H1 (cell line): ENCODE measurements around the gene DIP2C. TPM values are rescaled to one million over a fixed set of nuclear protein-coding genes. Genes with fewer than 3 reads are reported as not detected.

Experiments used
- CTCF ChIA-PET: fragments of 300-600 bp; sonication (Branson Sonifier 250); formaldehyde crosslinking; loops from one replicate; lab custom pipeline; 2021; ENCODE audit not compliant: partially characterized antibody; lab: Charles Lee
- POLR2A ChIA-PET: fragments of 300-600 bp; sonication (Branson Sonifier 250); formaldehyde crosslinking; loops from one replicate; lab custom pipeline; 2021; ENCODE audit warnings: inconsistent platforms; ENCODE audit not compliant: partially characterized antibody; lab: Charles Lee
- DNase-seq, 2 experiments: peaks; one replicate each; pipeline versions ENCODE4 v3.0.0 to v3.0.0-alpha.2; 2010 to 2022; ENCODE audit warnings: low spot score in 2 of 2, low read depth in 1 of 2, mixed read lengths in 1 of 2
- FAIRE-seq: peaks from 2 replicates; lab custom pipeline; 2011; peaks lifted over from hg19 to GRCh38; lab: Jason Lieb, UNC
- H2AFZ ChIP-seq: 2 replicates; pipeline ENCODE4 v1.8.1; 2012; ENCODE audit warnings: low read length, inconsistent platforms
- H2AK5ac ChIP-seq: 2 replicates; pipeline ENCODE4 v1.6.1; 2013; ENCODE audit warnings: low read depth, low read length
- H2BK120ac ChIP-seq: replicated peaks from 2 replicates; pipeline ENCODE3; 2013; ENCODE audit warnings: low read depth, low read length, inconsistent platforms
- H2BK12ac ChIP-seq: 2 replicates; pipeline ENCODE4 v1.6.1; 2013; ENCODE audit warnings: low read depth, low read length
- H2BK15ac ChIP-seq: 2 replicates; pipeline ENCODE4 v1.6.1; 2013; ENCODE audit warnings: low read length
- H2BK20ac ChIP-seq: 2 replicates; pipeline ENCODE4 v1.6.1; 2013; ENCODE audit warnings: low read length
- H2BK5ac ChIP-seq: 2 replicates; pipeline ENCODE4 v1.6.1; 2013; ENCODE audit warnings: low read depth, low read length
- H3K14ac ChIP-seq: 2 replicates; pipeline ENCODE4 v1.6.1; 2013; ENCODE audit warnings: inconsistent platforms; ENCODE audit not compliant: insufficient read length
- H3K18ac ChIP-seq: 2 replicates; pipeline ENCODE4 v1.6.1; 2013; ENCODE audit warnings: low read length; ENCODE audit errors: extremely low read depth
- H3K23ac ChIP-seq: 2 replicates; pipeline ENCODE4 v1.6.1; 2013; ENCODE audit warnings: inconsistent platforms; ENCODE audit not compliant: insufficient read length
- H3K23me2 ChIP-seq: 2 replicates; pipeline ENCODE4 v1.6.1; 2013; ENCODE audit warnings: low read depth, low read length
- H3K27ac ChIP-seq: 2 replicates; pipeline ENCODE4 v1.6.1; 2011; ENCODE audit warnings: low read depth, low read length, inconsistent platforms
- H3K27me3 ChIP-seq, 4 experiments: replicated peaks in 1 of 4; 1 replicate in 1 of 4; 2 replicates in 3 of 4; pipeline versions ENCODE4 v1.6.1 to v1.8.1; 2011 to 2013; ENCODE audit warnings: low read length in 3 of 4, mild to moderate bottlenecking in 3 of 4, inconsistent platforms in 2 of 4, mixed read lengths in 2 of 4, moderate library complexity in 1 of 4; ENCODE audit not compliant: control insufficient read depth in 3 of 4, insufficient read depth in 3 of 4; ENCODE audit errors: extremely low read depth in 1 of 4
- H3K36me3 ChIP-seq, 4 experiments: 2 replicates each; pipeline versions ENCODE4 v1.6.1 to v1.8.1; 2011 to 2013; ENCODE audit warnings: mild to moderate bottlenecking in 4 of 4, low read length in 3 of 4, moderate library complexity in 2 of 4, control low read depth in 1 of 4, inconsistent platforms in 1 of 4; ENCODE audit not compliant: insufficient read depth in 4 of 4, control insufficient read depth in 2 of 4
- H3K4ac ChIP-seq: replicated peaks from 2 replicates; pipeline ENCODE3; 2013; ENCODE audit warnings: low read length, low read depth, mixed read lengths, inconsistent platforms; ENCODE audit not compliant: insufficient read length
- H3K4me1 ChIP-seq, 4 experiments: replicated peaks in 1 of 4; 1 replicate in 1 of 4; 2 replicates in 3 of 4; pipeline versions ENCODE4 v1.6.1 to v1.8.1; 2011 to 2013; ENCODE audit warnings: low read length in 3 of 4, inconsistent platforms in 2 of 4, mixed read lengths in 1 of 4; ENCODE audit not compliant: insufficient read depth in 4 of 4, control insufficient read depth in 3 of 4
- H3K4me2 ChIP-seq, 2 experiments: 2 replicates each; pipeline versions ENCODE4 v1.6.1 to v1.8.1; 2011 to 2013; ENCODE audit warnings: low read depth in 2 of 2, low read length in 2 of 2, control low read depth in 1 of 2, inconsistent platforms in 1 of 2, mild to moderate bottlenecking in 1 of 2; ENCODE audit not compliant: insufficient read depth in 1 of 2
- H3K4me3 ChIP-seq, 4 experiments: fragments of 200-600, 300-600 bp in 1 of 4; sonication (generic), shearing (Covaris generic), sonication (Bioruptor Twin) in 1 of 4; 2 replicates each; pipeline versions ENCODE4 v1.5.1 to v1.8.1; 2011 to 2016; ENCODE audit warnings: low read length in 4 of 4, low read depth in 3 of 4, control low read depth in 2 of 4, inconsistent platforms in 2 of 4, mild to moderate bottlenecking in 2 of 4, mixed read lengths in 1 of 4, moderate library complexity in 1 of 4; ENCODE audit not compliant: insufficient read depth in 2 of 4; ENCODE audit errors: extremely low read depth in 1 of 4
- H3K56ac ChIP-seq: replicated peaks from 2 replicates; pipeline ENCODE3; 2013; ENCODE audit warnings: low read depth, mild to moderate bottlenecking, mixed read lengths, low read length, inconsistent platforms; ENCODE audit not compliant: insufficient read length
- H3K79me1 ChIP-seq: 2 replicates; pipeline ENCODE4 v1.6.1; 2013; ENCODE audit warnings: low read depth, low read length, control low read depth
- H3K79me2 ChIP-seq, 2 experiments: 2 replicates each; pipeline versions ENCODE4 v1.6.1 to v1.8.1; 2012 to 2013; ENCODE audit warnings: low read length in 2 of 2, mild to moderate bottlenecking in 2 of 2, inconsistent platforms in 1 of 2; ENCODE audit not compliant: insufficient read depth in 2 of 2, control insufficient read depth in 1 of 2
- H3K9ac ChIP-seq, 4 experiments: replicated peaks in 1 of 4; 1 replicate in 1 of 4; 2 replicates in 3 of 4; pipeline versions ENCODE4 v1.6.1 to v1.8.1; 2011 to 2013; ENCODE audit warnings: low read depth in 3 of 4, low read length in 3 of 4, control low read depth in 2 of 4, mild to moderate bottlenecking in 2 of 4, moderate library complexity in 2 of 4, inconsistent platforms in 1 of 4; ENCODE audit errors: extremely low read depth in 1 of 4
- H3K9me3 ChIP-seq, 2 experiments: 2 replicates each; pipeline versions ENCODE4 v1.6.1 to v1.8.1; 2012 to 2013; ENCODE audit warnings: mild to moderate bottlenecking in 2 of 2, moderate library complexity in 2 of 2, control low read depth in 1 of 2, inconsistent platforms in 1 of 2, low read depth in 1 of 2, low read length in 1 of 2, mixed read lengths in 1 of 2; ENCODE audit not compliant: insufficient read depth in 2 of 2
- H4K20me1 ChIP-seq, 2 experiments: replicated peaks in 1 of 2; 2 replicates each; pipeline versions ENCODE3 to v1.8.1; 2011 to 2013; ENCODE audit warnings: inconsistent platforms in 2 of 2, low read length in 2 of 2, mild to moderate bottlenecking in 1 of 2; ENCODE audit not compliant: insufficient read depth in 2 of 2, control insufficient read depth in 1 of 2
- H4K5ac ChIP-seq: 2 replicates; pipeline ENCODE4 v1.6.1; 2013; ENCODE audit warnings: low read length, low read depth, mixed read lengths, inconsistent platforms; ENCODE audit not compliant: insufficient read length
- H4K8ac ChIP-seq: 2 replicates; pipeline ENCODE4 v1.8.0; 2013; ENCODE audit warnings: mild to moderate bottlenecking, moderate library complexity, low read length, inconsistent platforms; ENCODE audit not compliant: insufficient read depth; ENCODE audit errors: extremely low read depth
- H4K91ac ChIP-seq: replicated peaks from 2 replicates; pipeline ENCODE3; 2013; ENCODE audit warnings: low read length, mixed read lengths, inconsistent platforms; ENCODE audit not compliant: insufficient read length
- ASH2L ChIP-seq: fragments of 200-600, 300-600 bp; sonication (generic); IDR thresholded peaks from one replicate; pipeline ENCODE4 v1.7.1; 2017; ENCODE audit warnings: low read length
- BRCA1 ChIP-seq: IDR thresholded peaks from 2 replicates; pipeline ENCODE4 v1.6.1; 2012; ENCODE audit warnings: low read depth, low read length, improper control_type of control experiment
- CHD1 ChIP-seq: IDR thresholded peaks from 2 replicates; pipeline ENCODE4 v1.6.1; 2012; ENCODE audit warnings: low read depth, low read length, improper control_type of control experiment
- EZH2 ChIP-seq: fragments of 200-600 bp; sonication (generic); IDR thresholded peaks from 2 replicates; pipeline ENCODE4 v1.7.1; 2012; ENCODE audit warnings: low read depth, mild to moderate bottlenecking, moderate library complexity, low read length, inconsistent platforms; ENCODE audit not compliant: severe bottlenecking
- GTF2F1 ChIP-seq: IDR thresholded peaks from 2 replicates; pipeline ENCODE4 v1.6.1; 2012; ENCODE audit warnings: low read depth, low read length, improper control_type of control experiment, borderline replicate concordance
- HDAC6 ChIP-seq: IDR thresholded peaks from one replicate; pipeline ENCODE4 v1.7.1; 2012; ENCODE audit warnings: low read depth, mild to moderate bottlenecking, inconsistent platforms, low read length, moderate library complexity
- JUN ChIP-seq: IDR thresholded peaks from 2 replicates; pipeline ENCODE4 v1.6.1; 2011; ENCODE audit warnings: low read depth, mild to moderate bottlenecking, improper control_type of control experiment, low read length
- KDM5A ChIP-seq: fragments of 200-600 bp; IDR thresholded peaks from 2 replicates; pipeline ENCODE4 v1.7.1; 2012; ENCODE audit warnings: mild to moderate bottlenecking, low read length, inconsistent platforms, mixed read lengths
- NANOG ChIP-seq: IDR thresholded peaks from 2 replicates; pipeline ENCODE4 v1.6.1; 2011; ENCODE audit warnings: low read length, low read depth, mild to moderate bottlenecking, inconsistent platforms; ENCODE audit not compliant: insufficient read depth, poor library complexity, severe bottlenecking
- NRF1 ChIP-seq: IDR thresholded peaks from 2 replicates; pipeline ENCODE4 v1.6.1; 2011; ENCODE audit warnings: mild to moderate bottlenecking, low read depth, low read length, improper control_type of control experiment
- PHF8 ChIP-seq: fragments of 200-600 bp; sonication (generic); conservative IDR thresholded peaks from 2 replicates; pipeline ENCODE4 v1.7.1; 2012; ENCODE audit warnings: low read depth, mild to moderate bottlenecking, inconsistent platforms, low read length, moderate library complexity
- RBBP5 ChIP-seq: IDR thresholded peaks from 2 replicates; pipeline ENCODE4 v1.7.1; 2012; ENCODE audit warnings: low read depth, mild to moderate bottlenecking, inconsistent platforms, low read length, moderate library complexity, borderline replicate concordance
- SIX5 ChIP-seq: IDR thresholded peaks from 2 replicates; pipeline ENCODE4 v1.6.1; 2011; ENCODE audit warnings: mild to moderate bottlenecking, low read depth, low read length
- TAF1 ChIP-seq: IDR thresholded peaks from 2 replicates; pipeline ENCODE4 v1.6.1; 2011; ENCODE audit warnings: mild to moderate bottlenecking, low read depth, low read length
- WGBS, 2 experiments: shearing (Covaris generic) in 1 of 2; methylation state at CpG; one replicate each; pipeline versions ENCODE4 v1.1.6 to v1.1.7; 2013 to 2015; ENCODE audit warnings: low lambda C conversion rate in 2 of 2, mixed read lengths in 2 of 2, inconsistent platforms in 1 of 2, low coverage in 1 of 2, missing lambda C conversion rate in 1 of 2; ENCODE audit not compliant: insufficient replicate concordance in 2 of 2, insufficient coverage in 1 of 2, insufficient read length in 1 of 2; ENCODE audit errors: extremely low coverage in 1 of 2, missing lambda C conversion rate in 1 of 2; 5-methylcytosine and 5-hydroxymethylcytosine counted together
- polyA plus RNA-seq, 7 experiments: library from polyadenylated mRNA; depleted of rRNA in 3 of 7; stranded (reverse) in 5 of 7; unstranded in 2 of 7; fragments of >200 nt in 5 of 7; fragments of 200-250 nt in 2 of 7; gene quantifications; 1 replicate in 5 of 7; 2 replicates in 1 of 7; 4 replicates in 1 of 7; pipeline versions ENCODE4 v1.2.1 to v1.2.3, GENCODE V29; 2011 to 2013; ENCODE audit warnings: missing spikeins in 2 of 7, mixed read lengths in 2 of 7
- total RNA-seq: library from RNA; stranded (reverse); fragmentation: NEBNext Ultra II Directional; extraction: Animal tissue kit (Norgen Biotek cat#: 25700); gene quantifications from 2 replicates; pipeline ENCODE4 v1.2.1, GENCODE V29; 2021

The DIP2C gene
- total and polyA plus RNA-seq, 2 of the 8 experiments (the other 6 are each of a cell fraction or from before 2014, with no cell fraction given), result 3.8 to 9.3 TPM

DNA sequence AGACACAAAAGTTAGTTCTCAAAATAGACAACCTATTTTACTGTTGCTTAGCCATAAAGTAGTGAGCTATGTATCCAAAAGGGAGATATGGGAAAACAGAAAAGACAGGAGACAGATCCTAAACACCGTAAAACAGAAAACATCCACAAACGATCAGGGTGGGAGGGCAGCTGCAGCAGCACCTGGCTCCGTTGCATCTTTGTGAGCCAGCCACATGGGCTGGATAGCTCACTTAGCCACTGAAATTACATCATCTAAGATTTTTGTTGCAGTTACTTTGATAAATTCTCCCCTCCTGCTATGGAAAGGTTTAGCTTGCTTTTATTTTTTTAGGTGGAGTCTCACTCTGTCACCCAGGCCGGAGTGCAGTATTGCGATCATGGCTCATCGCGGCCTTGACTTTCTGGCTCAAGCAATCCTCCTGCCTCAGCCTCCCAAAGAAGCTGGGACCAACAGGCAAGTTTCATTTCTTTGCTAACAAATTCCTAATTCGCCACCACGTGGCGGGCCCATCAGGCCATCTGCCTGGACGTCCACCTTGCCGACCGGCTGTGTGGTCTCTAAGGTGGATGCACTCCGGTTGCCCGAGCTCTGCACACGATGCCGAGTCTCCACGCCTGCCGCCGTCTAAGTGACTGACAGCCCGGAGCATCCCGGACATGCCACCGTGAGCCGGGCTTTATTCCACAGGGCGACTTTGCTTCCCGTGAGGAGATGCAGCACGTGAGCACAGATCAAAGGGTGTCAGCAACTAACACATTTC, 159.8 kb downstream of the DIP2C start:
- Histone ChIP-seq H3K4me2 (no peak overlapping the region), H2AFZ (no peak overlapping the region), H2BK120ac (no peak overlapping the region), H3K9me3 (no peaks in the 10 kb centered on the region), H2AK5ac (no peak overlapping the region), H3K4me3 (no peak overlapping the region), H3K79me2 (no peaks in the 10 kb centered on the region; a peak in 1 of 4 replicates), H4K20me1 (peaks cover 7 to 8% of the 10 kb centered on the region in 2 experiments), H3K18ac (no peak overlapping the region), H3K27ac (no peak overlapping the region), H2BK20ac (no peak overlapping the region), H3K79me1 (peaks cover 6% of the 10 kb centered on the region), H2BK12ac (no peak overlapping the region), H2BK15ac (no peak overlapping the region), H3K4me1 (no peaks in the 10 kb centered on the region), H3K4ac (no peak overlapping the region), H3K23ac (no peak overlapping the region), H3K56ac (no peak overlapping the region), H3K36me3 (no peaks in the 10 kb centered on the region), H3K14ac (no peak overlapping the region), H4K5ac (no peak overlapping the region), H2BK5ac (no peak overlapping the region), H3K23me2 (peaks cover 2% of the 10 kb centered on the region; the same call in 1 of the 2 replicates), H3K9ac (no peak overlapping the region), H4K8ac (no peak overlapping the region), H4K91ac (no peak overlapping the region), H3K27me3 (no peaks in the 10 kb centered on the region)
- DNase-seq (no peak), FAIRE-seq (no peak)
- POLR2A ChIA-PET, result no interaction called here
- CTCF ChIA-PET, result interaction anchor here (0.9 to 2.3 kb wide), 5 partner anchors 11 to 175 kb away, joined by 3 to 8 read pairs (median 4); no protein-coding TSS in a partner anchor
- 92% methylated on average over 27 of the region's 27 CpGs; no CpG with 5 or more reads in 1 of the 2 experiments for WGBS, 2 experiments
- TF ChIP-seq KDM5A (no peak), BRCA1 (no peak), JUN (no peak), NRF1 (no peak), HDAC6 (no peak), TAF1 (no peak), GTF2F1 (no peak), PHF8 (no peak), NANOG (no peak), CHD1 (no peak), RBBP5 (no peak), EZH2 (no peak), SIX5 (no peak), ASH2L (no peak)
